Omental fat pad (tissue), 4 donors: ENCODE results near the gene APBB2. TPM values are rescaled to one million over a fixed set of nuclear protein-coding genes. Genes with fewer than 3 reads are reported as not detected.

Experiments
- ATAC-seq: fragments of 150-250 bp; one replicate; pipeline ENCODE4 v1.9.1; 2016; ENCODE audit warnings: mild to moderate bottlenecking, moderate library complexity; ENCODE audit not compliant: low FRiP score
- DNase-seq: peaks from one replicate; pipeline ENCODE4 v3.0.0-alpha.2; 2019; ENCODE audit warnings: low spot score
- CTCF ChIP-seq, 3 donors: fragments of 450-650 bp; IDR thresholded peaks; one replicate each; pipeline ENCODE4 v1.5.1; 2016 to 2017; ENCODE audit warnings: antibody characterized with exemption in 3 of 3, mild to moderate bottlenecking in 3 of 3, moderate library complexity in 2 of 3
- total RNA-seq, 4 donors: library from RNA; depleted of rRNA; stranded (reverse); fragments of >200 nt; gene quantifications; one replicate each; pipeline ENCODE4 v1.1.0, GENCODE V29; 2016

The APBB2 gene
- total RNA-seq, 4 donors from 2014 or later: 76.6 to 138 (median 113) TPM

- TF ChIP-seq CTCF (IDR thresholded peaks at IDR 0.05): no peak
- DNase-seq (no peak), ATAC-seq (no peak)
Observed at GRCh38 chr4:41014158-41014557, 200.2 kb downstream of the APBB2 start.

- no peak for ATAC-seq
- DNase-seq: no peak
- no peak for TF ChIP-seq CTCF (IDR thresholded peaks at IDR 0.05)
Observed at GRCh38 chr4:41013746-41014145, 200.6 kb downstream of the APBB2 start.

DNA sequence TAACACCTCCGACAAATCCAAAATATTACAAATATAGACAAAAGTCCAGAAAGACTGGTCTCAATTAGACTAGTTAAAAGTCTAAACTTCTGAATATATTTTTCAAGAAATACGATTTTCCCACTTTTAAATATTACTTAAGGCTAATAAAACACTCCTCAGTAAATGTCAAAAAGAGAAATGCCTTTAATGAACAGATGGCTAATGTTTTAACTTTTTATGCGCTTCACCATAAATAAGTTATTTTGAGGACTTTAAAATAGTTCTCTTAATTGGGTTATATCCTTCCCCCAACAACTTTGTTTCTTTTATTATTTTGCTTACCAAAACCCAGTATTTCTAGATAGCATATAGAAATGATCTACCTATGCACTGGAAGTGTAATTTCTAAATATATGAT, 201.4 kb downstream of the APBB2 start:
- no peak for ATAC-seq
- no peak for TF ChIP-seq CTCF (IDR thresholded peaks at IDR 0.05)
- DNase-seq: no peak

DNA sequence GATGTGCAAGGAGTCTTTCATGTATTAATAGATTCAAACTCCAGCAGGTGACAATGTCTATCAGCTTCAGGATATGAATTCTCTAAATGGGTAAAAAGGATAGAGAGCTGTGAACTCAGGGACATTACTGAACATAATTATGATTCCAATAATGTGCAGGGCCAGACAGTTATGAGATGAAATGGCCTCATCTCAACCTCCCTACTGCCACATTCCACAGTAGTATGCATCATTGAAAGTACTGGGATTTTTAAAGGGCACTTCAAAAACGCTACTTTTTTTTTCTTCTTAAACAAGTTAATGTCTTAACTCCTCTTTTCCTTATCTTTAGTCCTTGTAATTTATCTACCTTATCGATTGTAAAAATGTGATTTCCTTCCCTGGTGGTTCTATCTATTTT, 202.0 kb downstream of the APBB2 start:
- no peak for ATAC-seq
- no peak for DNase-seq
- no peak for TF ChIP-seq CTCF (IDR thresholded peaks at IDR 0.05)

DNA sequence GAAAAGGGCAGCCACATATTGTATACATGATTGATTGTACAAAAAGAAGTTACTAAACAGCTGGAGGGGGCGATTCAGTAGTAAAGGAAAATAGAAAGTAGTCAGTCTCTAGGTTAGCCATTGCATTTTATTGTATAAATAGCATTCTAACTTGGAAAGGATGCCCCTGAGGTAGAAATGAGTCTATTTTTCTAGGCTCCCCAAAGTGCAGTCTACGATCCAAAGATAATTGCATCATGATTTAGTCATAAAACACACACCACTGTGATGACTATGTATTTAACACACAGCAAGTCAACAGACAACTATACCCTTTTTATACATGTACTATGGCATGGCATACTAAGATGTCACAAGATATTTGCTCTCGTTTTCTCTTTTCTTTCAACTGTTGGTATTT, 204.9 kb downstream of the APBB2 start:
- DNase-seq: no peak
- no peak for ATAC-seq
- no peak for TF ChIP-seq CTCF (IDR thresholded peaks at IDR 0.05)

DNA sequence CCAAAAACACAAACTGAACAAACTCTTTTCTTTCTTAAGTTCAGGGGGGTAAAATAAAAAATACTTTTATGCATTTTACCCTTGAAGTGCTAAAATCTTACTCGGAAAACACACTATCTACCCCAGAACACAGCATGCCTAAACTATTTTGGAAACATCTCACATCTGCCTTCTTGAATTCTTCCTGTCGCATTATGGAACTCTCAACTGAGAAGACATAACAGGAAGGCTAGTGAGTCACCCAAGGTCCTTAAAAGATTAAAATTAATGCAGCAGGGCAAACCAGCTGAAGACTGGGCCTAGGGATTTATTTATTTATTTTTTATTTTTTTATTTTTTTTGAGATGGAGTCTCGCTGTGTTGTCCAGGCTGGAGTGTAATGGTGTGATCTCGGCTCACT, 208.2 kb downstream of the APBB2 start:
- DNase-seq (no peak), ATAC-seq (no peak)
- no peak for TF ChIP-seq CTCF (IDR thresholded peaks at IDR 0.05)

- TF ChIP-seq CTCF (IDR thresholded peaks at IDR 0.05): no peak
- DNase-seq (no peak), ATAC-seq (no peak)
Observed at GRCh38 chr4:41002309-41002708, 212.0 kb downstream of the APBB2 start.
